Right ventricle myocardium superior (tissue), 1 donor: ENCODE data around the gene SPATA31D3. TPM values are rescaled to one million over a fixed set of nuclear protein-coding genes. Genes with fewer than 3 reads are reported as not detected.
"Not testable (repeated sequence)": the region's sequence is repeated elsewhere in the genome, so short reads cannot be mapped to it uniquely, and the experiment has no call there.

Experiments
- ATAC-seq: fragments of 200-7000 bp; cut with Tn5 transposase; one replicate; pipeline ENCODE4 v1.9.1; 2020; ENCODE audit warnings: mild to moderate bottlenecking; ENCODE audit not compliant: poor library complexity
- DNase-seq: peaks from one replicate; pipeline ENCODE4 v3.0.0-alpha.2; 2020
- intact Hi-C: fragments of 100-400 bp; cut with DNase I; formaldehyde crosslinking; loops from one replicate; pipeline ENCODE4 v1.11.2; 2022
- long read RNA-seq: library from polyadenylated mRNA; unstranded; transcript quantifications from one replicate; pipeline ENCODE4 v2.0.0, GENCODE V29; 2021
- total RNA-seq: library from RNA; stranded (reverse); fragmentation: NEBNext Ultra II Directional; extraction: Animal tissue kit (Norgen Biotek cat#: 25700); gene quantifications from one replicate; pipeline ENCODE4 v1.2.1, GENCODE V29; 2021
- donor health status: DM: no; HTN: yes; CAD: no; lungs with severe emphysema.

Gene SPATA31D3
- not detected for total RNA-seq
- long read RNA-seq = 0 reads

- intact Hi-C loops, DNase-seq, ATAC-seq: not testable (repeated sequence)
Measured at GRCh38 chr9:81943393-81943792, at the start of gene SPATA31D3. TSS of gene SPATA31D3 (plus strand) at chr9:81943500. CDS start at chr9:81943586, 86 bp downstream.

DNA sequence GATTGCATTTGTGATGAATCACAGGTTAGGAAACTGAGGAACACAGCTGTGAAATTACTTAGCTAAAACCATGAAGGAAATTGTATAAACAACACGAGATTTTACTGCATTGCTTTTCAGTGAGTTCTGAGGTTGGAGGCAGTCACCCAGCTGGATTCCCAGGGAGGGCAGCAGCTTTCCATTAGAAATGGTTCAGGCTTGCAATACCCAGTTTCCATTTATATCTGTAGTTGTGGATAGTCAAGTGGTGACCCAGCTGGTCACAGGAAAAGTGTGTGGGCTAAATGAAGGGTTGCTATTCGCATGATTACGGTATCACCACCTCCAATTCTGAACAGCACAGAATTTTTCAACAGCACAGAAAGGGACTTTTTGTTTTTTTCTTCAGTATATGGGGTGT is 49.4 kb upstream of the SPATA31D3 start:
- ATAC-seq (no peak), DNase-seq (no peak)
- intact Hi-C loops = no loop called here

GRCh38 chr9:81894891-81895290 is 48.4 kb upstream of the SPATA31D3 start:
- intact Hi-C loops = no loop called here
- DNase-seq = no peak
- ATAC-seq = no peak

- DNase-seq = no peak
- intact Hi-C loops = no loop called here
- no peak for ATAC-seq
Measured at GRCh38 chr9:81896070-81896469, 47.2 kb upstream of the SPATA31D3 start.

DNA sequence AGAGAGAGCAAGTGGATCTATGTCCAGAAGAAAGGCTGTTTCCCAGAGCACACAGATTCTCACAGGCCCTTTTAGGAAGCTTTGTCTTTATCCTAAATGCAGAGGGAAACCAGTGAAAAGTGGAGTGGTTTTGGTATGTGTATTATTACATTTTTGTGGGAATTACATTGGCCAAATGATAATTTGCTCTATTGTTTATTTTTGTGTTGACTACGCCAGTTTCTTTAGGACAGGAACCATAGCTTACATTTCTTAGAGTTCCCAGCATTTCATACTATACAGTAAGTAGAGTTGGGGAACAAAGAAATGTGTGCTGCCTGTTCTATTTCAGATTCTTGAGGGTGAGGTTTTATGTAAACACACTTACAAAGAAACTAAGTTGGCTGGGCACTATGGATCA is 44.4 kb upstream of the SPATA31D3 start:
- DNase-seq (no peak), ATAC-seq (no peak)
- intact Hi-C loops = no loop called here

DNA sequence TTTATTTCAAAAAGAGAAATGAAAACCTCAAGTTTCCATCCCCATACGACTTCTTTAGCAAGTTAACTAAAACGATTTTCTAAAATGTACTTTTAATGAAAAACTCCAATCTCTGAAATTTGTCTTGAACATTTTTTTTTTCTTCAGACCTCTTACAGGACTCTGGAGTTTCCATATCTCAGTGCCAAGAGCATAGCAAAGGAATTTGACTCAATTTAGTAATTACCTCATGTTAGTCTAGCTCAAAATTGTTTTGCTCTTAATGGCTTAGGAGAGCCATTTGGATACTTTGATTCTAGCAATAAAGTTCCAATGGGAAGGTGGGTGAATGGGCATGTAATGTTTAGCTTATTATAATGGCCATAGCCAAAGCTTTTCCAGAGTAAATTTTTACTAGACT is 41.1 kb upstream of the SPATA31D3 start:
- ATAC-seq = no peak
- intact Hi-C loops = no loop called here

DNA sequence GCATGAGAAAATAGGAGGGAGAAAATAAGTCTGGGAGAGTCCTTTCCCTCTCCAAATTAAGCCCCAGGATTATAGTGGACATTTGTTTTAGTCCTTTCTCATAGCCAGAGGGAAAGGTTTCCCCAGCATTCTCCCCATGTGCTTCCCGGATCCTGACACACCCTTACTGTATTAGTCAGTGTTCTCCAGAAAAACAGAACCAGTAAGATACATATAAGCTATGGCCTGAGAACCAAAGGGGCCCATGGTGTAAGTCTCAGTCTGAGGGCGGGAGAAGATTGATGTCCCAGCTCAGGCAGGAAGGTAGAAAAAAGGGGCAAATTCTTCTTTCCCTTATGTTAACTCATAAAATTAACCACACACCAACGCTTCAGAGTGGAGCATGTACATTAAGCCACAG is 40.7 kb upstream of the SPATA31D3 start:
- ATAC-seq (no peak), DNase-seq (no peak)
- intact Hi-C loops = no loop called here

More for the DNA sequence above, 41.1 kb upstream of the SPATA31D3 start:
- no peak for DNase-seq

GRCh38 chr9:81906671-81907070 is 36.6 kb upstream of the SPATA31D3 start:
- no peak for ATAC-seq
- no peak for DNase-seq
- intact Hi-C loops = no loop called here

DNA sequence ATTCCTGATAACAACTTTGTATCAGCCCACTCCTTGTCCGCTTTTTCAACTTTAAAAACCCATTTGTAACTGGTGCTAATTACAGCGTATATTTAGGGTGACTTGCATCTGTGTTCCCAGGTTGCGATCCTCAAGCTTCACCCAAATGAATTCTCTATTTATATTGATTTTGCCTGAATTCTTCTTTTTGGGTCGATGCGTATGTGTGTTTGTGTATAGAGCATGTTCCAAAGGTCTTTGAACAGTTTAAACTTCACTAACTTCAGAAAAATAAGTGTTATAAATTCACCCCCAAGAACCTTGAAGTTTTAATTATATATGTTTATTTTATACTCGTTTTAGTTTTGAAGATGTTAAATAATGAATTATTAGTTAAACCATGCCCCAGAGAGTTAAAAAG is 31.2 kb upstream of the SPATA31D3 start:
- no peak for DNase-seq
- ATAC-seq = no peak
- intact Hi-C loops = no loop called here

GRCh38 chr9:81915801-81916505 is 27.3 kb upstream of the SPATA31D3 start:
- no peak for DNase-seq
- no peak for ATAC-seq

DNA sequence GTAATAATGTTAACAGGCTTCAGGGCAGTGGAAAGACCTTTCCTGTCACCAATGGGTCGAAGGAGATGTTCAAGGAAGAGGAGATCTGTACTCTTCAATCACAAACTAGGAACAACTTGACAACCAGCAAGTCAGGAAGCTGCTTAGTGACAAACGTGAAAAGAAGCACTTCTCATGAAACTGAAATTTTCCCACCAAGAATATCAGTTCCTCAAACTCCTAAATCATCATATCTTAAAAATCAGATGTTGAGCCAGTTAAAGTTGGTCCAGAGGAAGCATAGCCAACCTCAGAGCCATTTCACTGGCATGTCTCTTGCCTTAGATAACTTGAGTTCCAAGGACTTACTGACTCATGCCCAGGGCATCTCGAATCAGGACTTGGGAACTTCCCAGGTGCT is 24.8 kb upstream of the SPATA31D3 start:
- intact Hi-C loops, ATAC-seq: not testable (repeated sequence)

More at GRCh38 chr9:81915801-81916505, 27.3 kb upstream of the SPATA31D3 start:
- intact Hi-C loops = no loop called here

GRCh38 chr9:81928305-81928704 is 15.0 kb upstream of the SPATA31D3 start, which contains the start of gene SPATA31D4:
TSS of gene SPATA31D4 (plus strand) at chr9:81928428. CDS start at chr9:81928514, 86 bp downstream.
- not testable (repeated sequence) for ATAC-seq

More for the DNA sequence above, 24.8 kb upstream of the SPATA31D3 start:
- not testable (repeated sequence) for DNase-seq

DNA sequence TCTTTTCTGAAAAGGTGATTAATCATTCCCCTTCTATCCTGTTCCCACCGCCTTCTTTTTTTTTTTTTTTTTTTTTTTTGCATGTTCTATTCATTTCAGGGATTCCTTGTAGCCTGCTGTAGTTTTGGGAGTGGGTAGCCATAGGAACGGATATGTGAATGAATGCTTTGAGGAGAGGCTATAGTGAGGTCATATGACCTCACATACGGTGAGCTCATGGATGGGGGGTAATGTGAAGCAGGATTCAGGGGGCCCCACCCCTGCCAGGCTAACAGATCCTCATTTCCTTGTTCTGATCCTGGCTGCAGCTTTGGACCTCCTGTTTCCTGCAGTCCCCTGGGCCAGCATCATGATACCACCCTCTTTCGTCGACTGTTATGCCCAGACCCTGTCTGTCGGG is 13.2 kb upstream of the SPATA31D3 start:
- intact Hi-C loops, ATAC-seq, DNase-seq: not testable (repeated sequence)

More at GRCh38 chr9:81928305-81928704, 15.0 kb upstream of the SPATA31D3 start, which contains the start of gene SPATA31D4:
- intact Hi-C loops, DNase-seq: not testable (repeated sequence)

DNA sequence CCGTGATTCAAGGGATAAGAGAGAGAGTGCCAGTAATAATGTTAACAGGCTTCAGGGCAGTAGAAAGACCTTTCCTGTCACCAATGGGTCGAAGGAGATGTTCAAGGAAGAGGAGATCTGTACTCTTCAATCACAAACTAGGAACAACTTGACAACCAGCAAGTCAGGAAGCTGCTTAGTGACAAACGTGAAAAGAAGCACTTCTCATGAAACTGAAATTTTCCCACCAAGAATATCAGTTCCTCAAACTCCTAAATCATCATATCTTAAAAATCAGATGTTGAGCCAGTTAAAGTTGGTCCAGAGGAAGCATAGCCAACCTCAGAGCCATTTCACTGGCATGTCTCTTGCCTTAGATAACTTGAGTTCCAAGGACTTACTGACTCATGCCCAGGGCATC is 9.8 kb upstream of the SPATA31D3 start:
- DNase-seq, ATAC-seq, intact Hi-C loops: not testable (repeated sequence)

DNA sequence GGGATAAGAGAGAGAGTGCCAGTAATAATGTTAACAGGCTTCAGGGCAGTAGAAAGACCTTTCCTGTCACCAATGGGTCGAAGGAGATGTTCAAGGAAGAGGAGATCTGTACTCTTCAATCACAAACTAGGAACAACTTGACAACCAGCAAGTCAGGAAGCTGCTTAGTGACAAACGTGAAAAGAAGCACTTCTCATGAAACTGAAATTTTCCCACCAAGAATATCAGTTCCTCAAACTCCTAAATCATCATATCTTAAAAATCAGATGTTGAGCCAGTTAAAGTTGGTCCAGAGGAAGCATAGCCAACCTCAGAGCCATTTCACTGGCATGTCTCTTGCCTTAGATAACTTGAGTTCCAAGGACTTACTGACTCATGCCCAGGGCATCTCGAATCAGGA is 5.3 kb downstream of the SPATA31D3 start:
- intact Hi-C loops, ATAC-seq, DNase-seq: not testable (repeated sequence)

GRCh38 chr9:81953096-81953495 is 9.8 kb downstream of the SPATA31D3 start:
- intact Hi-C loops = no loop called here
- DNase-seq = no peak
- ATAC-seq = no peak

GRCh38 chr9:81955625-81956024 is 12.3 kb downstream of the SPATA31D3 start:
- DNase-seq (no peak), ATAC-seq (no peak)
- intact Hi-C loops = no loop called here

DNA sequence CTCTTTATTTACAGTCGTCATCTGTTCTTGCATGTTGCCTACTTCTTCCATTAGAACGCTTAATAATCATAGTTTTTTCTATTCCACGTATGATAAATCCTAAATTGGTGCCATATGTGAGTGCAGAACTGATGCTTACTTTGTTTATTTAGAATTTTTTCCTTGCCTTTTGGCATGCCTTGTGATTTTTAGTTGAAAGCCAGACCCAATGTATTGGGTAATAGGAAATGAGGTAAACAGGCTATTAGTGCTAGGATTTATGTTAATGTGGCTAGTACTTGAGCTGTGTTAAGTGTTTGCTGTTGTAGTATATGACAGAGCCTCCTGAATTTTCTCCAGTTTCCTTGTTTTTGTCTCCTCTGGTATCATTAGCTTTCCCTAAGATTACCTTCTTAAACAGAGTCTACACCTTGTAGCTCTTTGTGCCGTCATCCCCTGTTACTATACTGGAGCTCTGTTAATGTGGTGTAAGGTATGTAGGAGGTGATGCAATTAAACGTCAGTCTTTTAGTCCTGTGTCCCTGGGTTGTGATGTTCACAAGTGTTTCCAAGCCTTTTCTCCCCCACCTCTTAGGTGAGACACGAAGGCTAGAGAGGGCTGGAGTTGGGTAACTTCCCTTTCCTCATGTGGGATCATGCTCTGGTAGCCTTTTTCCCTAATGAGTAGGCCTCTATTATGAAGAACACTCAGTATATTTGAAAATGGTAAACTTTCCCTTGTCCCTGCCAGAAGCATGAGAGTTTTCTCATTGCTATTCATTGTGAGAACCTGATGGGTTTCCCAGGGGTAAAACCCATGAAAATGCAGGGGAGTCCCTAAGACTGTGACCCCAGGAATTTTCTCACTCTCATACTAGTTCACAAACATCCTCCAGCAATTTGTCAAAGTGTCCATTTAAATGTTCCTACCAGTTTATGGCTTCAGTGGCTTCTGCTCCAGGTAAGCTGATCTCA is 21.2 kb downstream of the SPATA31D3 start:
- intact Hi-C loops = no loop called here
- ATAC-seq = no peak
- DNase-seq = no peak

DNA sequence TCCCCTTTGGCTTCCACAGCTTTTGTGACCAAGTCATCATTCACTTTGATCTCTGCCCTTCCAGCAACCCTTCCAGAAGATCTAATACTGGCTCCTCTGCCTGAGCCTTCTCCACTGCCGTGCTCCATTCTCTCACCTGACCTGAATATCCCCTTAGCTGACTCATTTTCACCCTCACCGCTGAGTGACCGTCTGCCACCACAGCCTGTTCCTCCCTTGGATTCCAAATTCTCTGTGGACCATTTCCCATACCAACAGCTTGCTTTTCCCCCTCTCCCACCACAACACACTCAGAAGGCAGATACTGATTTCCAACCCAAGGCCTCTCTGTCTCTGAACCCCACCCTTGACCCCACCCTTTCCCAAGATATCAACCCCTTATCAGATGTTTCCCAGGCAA is 24.7 kb downstream of the SPATA31D3 start:
- intact Hi-C loops = no loop called here
- DNase-seq (no peak), ATAC-seq (no peak)
